IMR-90 (cell line): Measurements from ENCODE around the gene RBMY1A1. TPM values are rescaled to one million over a fixed set of nuclear protein-coding genes. Genes with fewer than 3 reads are reported as not detected.
"Not testable (repeated sequence)": the region's sequence is repeated elsewhere in the genome, so short reads cannot be mapped to it uniquely, and the experiment has no call there.

Source experiments
- ATAC-seq: fragments of 200-7000 bp; cut with Tn5 transposase; 2 replicates; pipeline ENCODE4 v1.9.1; 2020; ENCODE audit warnings: low read depth, mild to moderate bottlenecking, moderate library complexity
- Bru-seq: library from RNA; stranded (reverse); fragments of 400-500 nt; gene quantifications from one replicate; lab custom pipeline; 2021; lab: Mats Ljungman, UMichigan
- BruChase-seq, 2 experiments: library from RNA; stranded (reverse); fragments of 400-500 nt; gene quantifications; one replicate each; lab custom pipeline; 2021; lab: Mats Ljungman, UMichigan
- BruUV-seq: library from RNA; stranded (reverse); fragments of 400-500 nt; replicated peaks from 2 replicates; lab custom pipeline; 2021; lab: Mats Ljungman, UMichigan
- CTCF ChIA-PET: fragments of 300-600 bp; formaldehyde crosslinking; extraction: SDS; loops from one replicate; lab custom pipeline; 2021; ENCODE audit warnings: antibody characterized with exemption; lab: Yijun Ruan, JAX
- POLR2A ChIA-PET: fragments of 300-600 bp; sonication (Branson Sonifier 250); formaldehyde crosslinking; loops from one replicate; lab custom pipeline; 2022; ENCODE audit warnings: antibody characterized with exemption; ENCODE audit not compliant: unreplicated experiment; lab: Charles Lee
- DNase-seq: peaks from one replicate; pipeline ENCODE4 v3.0.0; 2013
- H2AFZ ChIP-seq: replicated peaks from 2 replicates; pipeline ENCODE3; 2013; ENCODE audit warnings: low read length, mild to moderate bottlenecking; ENCODE audit not compliant: poor library complexity
- H2AK5ac ChIP-seq: 2 replicates; pipeline ENCODE4 v1.6.1; 2013; ENCODE audit warnings: low read depth, low read length, inconsistent platforms
- H2AK9ac ChIP-seq: replicated peaks from 2 replicates; pipeline ENCODE3; 2013; ENCODE audit warnings: mild to moderate bottlenecking, low read depth, low read length, moderate library complexity; ENCODE audit not compliant: poor library complexity
- H2BK120ac ChIP-seq: 2 replicates; pipeline ENCODE4 v1.6.1; 2013; ENCODE audit warnings: low read depth, low read length, inconsistent platforms
- H2BK15ac ChIP-seq: 3 replicates; pipeline ENCODE4 v1.6.1; 2013; ENCODE audit warnings: low read depth, low read length, inconsistent platforms
- H2BK20ac ChIP-seq: 2 replicates; pipeline ENCODE4 v1.6.1; 2013; ENCODE audit warnings: low read depth, mild to moderate bottlenecking, inconsistent platforms, low read length, moderate library complexity
- H2BK5ac ChIP-seq: 2 replicates; pipeline ENCODE4 v1.6.1; 2013; ENCODE audit warnings: mild to moderate bottlenecking, low read depth, low read length, inconsistent platforms; ENCODE audit not compliant: poor library complexity, severe bottlenecking
- H3K14ac ChIP-seq: replicated peaks from 2 replicates; pipeline ENCODE4 v1.6.1; 2013; ENCODE audit warnings: low read depth, low read length, inconsistent platforms
- H3K18ac ChIP-seq: 2 replicates; pipeline ENCODE4 v1.6.1; 2013; ENCODE audit warnings: low read depth, low read length, control low read depth
- H3K23ac ChIP-seq: 2 replicates; pipeline ENCODE4 v1.6.1; 2013; ENCODE audit warnings: low read depth, low read length, inconsistent platforms
- H3K27ac ChIP-seq: 2 replicates; pipeline ENCODE4 v1.5.1; 2013; ENCODE audit warnings: mild to moderate bottlenecking, control low read depth, low read length; ENCODE audit not compliant: insufficient read depth
- H3K27me3 ChIP-seq: 2 replicates; pipeline ENCODE4 v1.6.1; 2013; ENCODE audit warnings: low read length; ENCODE audit not compliant: control insufficient read depth, insufficient read depth
- H3K36me3 ChIP-seq: 2 replicates; pipeline ENCODE4 v1.6.1; 2013; ENCODE audit warnings: low read length, mixed read lengths; ENCODE audit not compliant: control insufficient read depth, insufficient read depth
- H3K4ac ChIP-seq: 2 replicates; pipeline ENCODE4 v1.6.1; 2013; ENCODE audit warnings: low read depth, low read length, inconsistent platforms
- H3K4me1 ChIP-seq: 2 replicates; pipeline ENCODE4 v1.6.1; 2013; ENCODE audit warnings: low read length, mixed read lengths; ENCODE audit not compliant: control insufficient read depth, insufficient read depth
- H3K4me2 ChIP-seq: 2 replicates; pipeline ENCODE4 v1.6.1; 2013; ENCODE audit warnings: low read depth, mild to moderate bottlenecking, control low read depth, low read length, moderate library complexity
- H3K4me3 ChIP-seq: 2 replicates; pipeline ENCODE4 v1.5.1; 2013; ENCODE audit warnings: low read depth, mild to moderate bottlenecking, control low read depth, low read length, moderate library complexity; ENCODE audit not compliant: insufficient read depth
- H3K56ac ChIP-seq: 2 replicates; pipeline ENCODE4 v1.6.1; 2013; ENCODE audit warnings: low read length, inconsistent platforms; ENCODE audit not compliant: insufficient read depth; ENCODE audit errors: extremely low read depth
- H3K79me1 ChIP-seq, 2 experiments: 2 replicates each; pipeline ENCODE4 v1.6.1; 2013; ENCODE audit warnings: low read length in 2 of 2, inconsistent platforms in 1 of 2, low read depth in 1 of 2
- H3K9ac ChIP-seq: 2 replicates; pipeline ENCODE4 v1.6.1; 2013; ENCODE audit warnings: low read depth, low read length, control low read depth
- H3K9me1 ChIP-seq: 2 replicates; pipeline ENCODE4 v1.6.1; 2013; ENCODE audit warnings: low read length, inconsistent platforms; ENCODE audit not compliant: insufficient read depth
- H3K9me3 ChIP-seq: 2 replicates; pipeline ENCODE4 v1.6.1; 2013; ENCODE audit warnings: low read length; ENCODE audit not compliant: control insufficient read depth, insufficient read depth
- H4K20me1 ChIP-seq: 2 replicates; pipeline ENCODE4 v1.6.1; 2013; ENCODE audit warnings: low read length, inconsistent platforms; ENCODE audit not compliant: insufficient read depth
- H4K5ac ChIP-seq: 2 replicates; pipeline ENCODE4 v1.6.1; 2013; ENCODE audit warnings: mild to moderate bottlenecking, low read depth, low read length, control low read depth
- H4K8ac ChIP-seq, 2 experiments: 2 replicates each; pipeline ENCODE4 v1.6.1; 2013; ENCODE audit warnings: low read depth in 2 of 2, low read length in 2 of 2, control low read depth in 1 of 2, inconsistent platforms in 1 of 2
- H4K91ac ChIP-seq: 2 replicates; pipeline ENCODE4 v1.6.1; 2013; ENCODE audit warnings: low read depth, low read length, inconsistent platforms; ENCODE audit not compliant: insufficient read depth
- WGBS, 2 experiments: methylation state at CpG; one replicate each; pipeline versions ENCODE4 v1.1.5 to v1.1.7; 2013; ENCODE audit warnings: missing lambda C conversion rate in 2 of 2; ENCODE audit not compliant: insufficient read length in 1 of 2; ENCODE audit errors: extremely low coverage in 2 of 2; 5-methylcytosine and 5-hydroxymethylcytosine counted together
- dilution Hi-C: fragments of 300-500 bp; cut with HindIII; formaldehyde crosslinking; loops from one replicate; pipeline ENCODE4 v1.14.3; 2018; ENCODE audit warnings: low sequenced_read_pairs; ENCODE audit not compliant: unreplicated experiment
- in situ Hi-C: fragments of 300-500 bp; cut with MboI; formaldehyde crosslinking; loops from 3 replicates; pipeline ENCODE4 v1.14.3; 2019; ENCODE audit warnings: low sequenced_read_pairs, inconsistent platforms, mixed read lengths
- intact Hi-C: fragments of 100-400 bp; cut with micrococcal nuclease; formaldehyde crosslinking; loops from 2 replicates; pipeline ENCODE4 v1.10.0; 2022
- long read RNA-seq: library from polyadenylated mRNA; unstranded; transcript quantifications from one replicate; pipeline ENCODE4 v2.0.0, GENCODE V29; 2021; ENCODE audit not compliant: unreplicated experiment
- polyA plus RNA-seq, 3 experiments: library from polyadenylated mRNA; depleted of rRNA; stranded (reverse); fragments of >200 nt; gene quantifications; 2 replicates each; pipeline ENCODE4 v1.2.3, GENCODE V29; 2012; ENCODE audit warnings: low replicate concordance in 1 of 3
- total RNA-seq: library from RNA; depleted of rRNA; stranded (reverse); fragments of >200 nt; gene quantifications from 2 replicates; pipeline ENCODE4 v1.2.3, GENCODE V29; 2012; rRNA removed

Gene RBMY1A1
- total RNA-seq (not detected in 2 replicates), polyA plus RNA-seq (2012; rRNA removed) (not detected in 2 replicates), Bru-seq, nascent RNA (not detected), BruChase-seq, experiment 1, labeled RNA remaining after a 6-hour chase (not detected), BruChase-seq, experiment 2, labeled RNA remaining after a 2-hour chase (not detected)
- polyA plus RNA-seq (2012; cell fraction: cytosol; rRNA removed), result not detected in 2 replicates
- polyA plus RNA-seq (2012; cell fraction: nucleus; rRNA removed; ENCODE audit: low replicate concordance), result not detected in 2 replicates
- long read RNA-seq, result 0 reads

DNA sequence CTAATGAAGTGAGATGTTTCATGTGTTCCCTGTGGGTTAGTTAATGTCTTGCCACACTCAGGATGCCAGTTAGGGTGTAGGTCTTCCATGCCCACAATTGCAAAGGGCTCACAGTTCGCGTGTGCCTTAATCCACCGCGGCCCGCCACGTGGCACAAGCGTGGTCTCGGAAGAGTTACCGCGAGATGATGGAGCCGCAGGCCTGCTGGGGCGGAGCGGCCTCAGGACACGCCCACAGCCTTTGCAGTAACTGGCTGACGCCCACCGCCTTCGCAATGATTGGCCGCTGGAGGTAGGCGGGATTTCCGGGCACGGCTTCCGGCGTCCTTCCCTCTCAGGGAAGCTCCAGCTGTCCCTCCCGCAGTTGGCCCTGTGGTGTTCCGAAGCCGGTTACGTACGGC is at the start of gene RBMY1A1:
Gene RBMY1A1, plus strand, starts transcription at position 301 of the 400 bp plus-strand sequence. CDS start 2,013 bp downstream, outside the sequence.
- H3K27ac ChIP-seq, intact Hi-C loops, H3K18ac ChIP-seq, H3K56ac ChIP-seq, H3K14ac ChIP-seq, H3K23ac ChIP-seq, H3K4me3 ChIP-seq, POLR2A ChIA-PET, ATAC-seq, BruUV-seq, CTCF ChIA-PET, H2BK20ac ChIP-seq, H3K4ac ChIP-seq, H4K5ac ChIP-seq, H3K27me3 ChIP-seq, H4K20me1 ChIP-seq, H3K4me1 ChIP-seq, H4K8ac ChIP-seq, H2BK120ac ChIP-seq, H3K9me3 ChIP-seq, in situ Hi-C loops, H2AK5ac ChIP-seq, H2BK5ac ChIP-seq, H3K79me1 ChIP-seq, H3K4me2 ChIP-seq, H3K36me3 ChIP-seq, H3K9ac ChIP-seq, H4K91ac ChIP-seq, DNase-seq, H2AFZ ChIP-seq, dilution Hi-C loops, H3K9me1 ChIP-seq, H2AK9ac ChIP-seq, H2BK15ac ChIP-seq: not testable (repeated sequence)
- WGBS, 2 experiments, result no CpG with 5 or more reads among the region's 28 CpGs

GRCh38 chrY:21511038-21511437 is 23.6 kb upstream of the RBMY1A1 start, which contains the start of gene RBMY1B:
Gene RBMY1B, plus strand, starts transcription at chrY:21511338. Its CDS starts 2,013 bp downstream, at chrY:21513351.
- H3K9ac ChIP-seq, H3K4ac ChIP-seq, H2BK120ac ChIP-seq, BruUV-seq, H2AFZ ChIP-seq, H3K56ac ChIP-seq, POLR2A ChIA-PET, CTCF ChIA-PET, H3K14ac ChIP-seq, ATAC-seq, H3K27ac ChIP-seq, DNase-seq, H3K27me3 ChIP-seq, H3K9me1 ChIP-seq, H3K79me1 ChIP-seq, H3K23ac ChIP-seq, H2BK5ac ChIP-seq, H3K18ac ChIP-seq, H4K5ac ChIP-seq, H3K4me1 ChIP-seq, H3K36me3 ChIP-seq, H2BK15ac ChIP-seq, dilution Hi-C loops, H4K20me1 ChIP-seq, H2BK20ac ChIP-seq, H3K4me3 ChIP-seq, H4K8ac ChIP-seq, H4K91ac ChIP-seq, intact Hi-C loops, in situ Hi-C loops, H2AK9ac ChIP-seq, H2AK5ac ChIP-seq, H3K4me2 ChIP-seq, H3K9me3 ChIP-seq: not testable (repeated sequence)
- no CpG with 5 or more reads among the region's 28 CpGs for WGBS, 2 experiments
